ENCODE data around the gene STK39. TPM values are rescaled to one million over a fixed set of nuclear protein-coding genes. Genes with fewer than 3 reads are reported as not detected.
A peak's percentile ranks its signal among the peaks of the same experiment; 100 is the strongest.

The STK39 gene
- total RNA-seq, 2 experiments from 2014 or later = 7.9 to 9.5 TPM

DNA sequence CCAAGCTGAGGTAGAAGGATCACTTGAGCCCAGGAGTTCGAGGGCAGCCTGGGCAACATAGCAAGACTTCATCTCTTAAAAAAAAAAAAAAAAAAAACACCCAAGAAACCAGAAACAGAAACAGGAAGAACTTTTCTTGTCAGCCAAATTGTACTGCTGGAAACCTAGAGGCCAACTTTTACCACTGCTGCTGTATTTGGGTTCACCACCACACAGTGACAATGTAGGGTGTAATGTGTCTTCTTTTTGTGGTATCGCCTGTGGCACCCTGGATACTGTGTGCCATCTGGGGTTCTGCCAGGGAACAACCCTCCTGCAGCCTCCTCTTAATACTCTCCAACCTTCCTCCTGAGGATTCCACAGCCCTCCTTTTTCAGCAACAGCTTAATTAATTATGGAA, 72.6 kb downstream of the STK39 start:
- Histone ChIP-seq H3K27ac (ENCODE audit: low read depth in 1 of 2, low read length in 2 of 2) (no peak overlapping the region), H3K4me3 (ENCODE audit: low read length) (no peak overlapping the region), H3K27me3 (ENCODE audit: control insufficient read depth in 1 of 2, insufficient read depth in 2 of 2, low read length in 2 of 2) (no peaks in the 10 kb centered on the region), H3K9me3 (ENCODE audit: control insufficient read depth in 1 of 2, insufficient read depth in 1 of 2, low read length in 2 of 2) (no peaks in the 10 kb centered on the region), H3K36me3 (ENCODE audit: insufficient read depth, low read length) (no peaks in the 10 kb centered on the region), H3K4me1 (ENCODE audit: insufficient read depth, low read length) (peaks cover 9% of the 10 kb centered on the region)
- H3K27me3 Mint-ChIP-seq = no peaks in the 10 kb centered on the region
- peaks cover 50% of the 10 kb centered on the region for H3K4me1 Mint-ChIP-seq (ENCODE audit: low read depth)
- DNase-seq (peak in 4 of 14 experiments; percentile 10 to 65 (median 52)), ATAC-seq (ENCODE audit: poor library complexity) (peak; percentile 62)
- peak overlapping the region; percentile 6 for H3K27ac Mint-ChIP-seq
- H3K36me3 Mint-ChIP-seq (ENCODE audit: low read depth) = peaks cover 29% of the 10 kb centered on the region
- intact Hi-C loops (cut with DNase I, micrococcal nuclease) = no loop called here
- peak overlapping the region; percentile 30 for H3K4me3 Mint-ChIP-seq
- POLR2A ChIA-PET = interaction anchor here (0.7 kb wide), 1 partner anchor 585 kb away, joined by 4 read pairs; no protein-coding TSS in a partner anchor
- TF ChIP-seq, protein P1, sequence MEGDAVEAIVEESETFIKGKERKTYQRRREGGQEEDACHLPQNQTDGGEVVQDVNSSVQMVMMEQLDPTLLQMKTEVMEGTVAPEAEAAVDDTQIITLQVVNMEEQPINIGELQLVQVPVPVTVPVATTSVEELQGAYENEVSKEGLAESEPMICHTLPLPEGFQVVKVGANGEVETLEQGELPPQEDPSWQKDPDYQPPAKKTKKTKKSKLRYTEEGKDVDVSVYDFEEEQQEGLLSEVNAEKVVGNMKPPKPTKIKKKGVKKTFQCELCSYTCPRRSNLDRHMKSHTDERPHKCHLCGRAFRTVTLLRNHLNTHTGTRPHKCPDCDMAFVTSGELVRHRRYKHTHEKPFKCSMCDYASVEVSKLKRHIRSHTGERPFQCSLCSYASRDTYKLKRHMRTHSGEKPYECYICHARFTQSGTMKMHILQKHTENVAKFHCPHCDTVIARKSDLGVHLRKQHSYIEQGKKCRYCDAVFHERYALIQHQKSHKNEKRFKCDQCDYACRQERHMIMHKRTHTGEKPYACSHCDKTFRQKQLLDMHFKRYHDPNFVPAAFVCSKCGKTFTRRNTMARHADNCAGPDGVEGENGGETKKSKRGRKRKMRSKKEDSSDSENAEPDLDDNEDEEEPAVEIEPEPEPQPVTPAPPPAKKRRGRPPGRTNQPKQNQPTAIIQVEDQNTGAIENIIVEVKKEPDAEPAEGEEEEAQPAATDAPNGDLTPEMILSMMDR (IDR thresholded peaks at IDR 0.05) = no peak
- CTCF ChIA-PET = no interaction called here
- H3K9me3 Mint-ChIP-seq = no peaks in the 10 kb centered on the region

DNA sequence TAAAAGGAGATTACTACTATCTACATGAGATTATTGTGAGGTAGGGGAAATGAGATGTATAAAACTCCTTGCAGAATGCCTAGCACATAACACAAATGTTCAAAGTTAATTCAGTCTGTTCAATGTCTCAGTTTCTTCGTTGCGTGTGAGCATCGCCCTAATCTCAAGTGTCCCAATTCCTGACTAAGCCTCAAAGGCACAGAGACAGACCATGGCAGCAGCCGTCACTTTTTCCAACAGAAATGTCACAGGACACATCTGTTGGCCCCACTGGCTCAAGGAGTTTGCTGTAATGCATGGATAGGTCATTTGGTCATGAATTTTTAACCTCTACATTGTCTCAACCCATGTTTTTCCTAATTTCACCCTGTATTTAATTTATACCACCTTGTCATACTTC, 75.3 kb downstream of the STK39 start:
- Histone ChIP-seq H3K36me3 (ENCODE audit: insufficient read depth, low read length) (no peaks in the 10 kb centered on the region), H3K4me1 (ENCODE audit: insufficient read depth, low read length) (peaks cover 6% of the 10 kb centered on the region), H3K27me3 (ENCODE audit: control insufficient read depth in 1 of 2, insufficient read depth in 2 of 2, low read length in 2 of 2) (no peaks in the 10 kb centered on the region), H3K9me3 (ENCODE audit: control insufficient read depth in 1 of 2, insufficient read depth in 1 of 2, low read length in 2 of 2) (no peaks in the 10 kb centered on the region), H3K4me3 (ENCODE audit: low read length) (no peak overlapping the region), H3K27ac (ENCODE audit: low read depth in 1 of 2, low read length in 2 of 2) (no peak overlapping the region)
- ChIA-PET CTCF (no interaction called here), POLR2A (interaction anchor here (0.7 to 1.4 kb wide), 2 partner anchors 23 to 75 kb away, joined by 3 read pairs; partner anchors contain the start of gene STK39)
- no peaks in the 10 kb centered on the region for H3K27me3 Mint-ChIP-seq
- H3K9me3 Mint-ChIP-seq = no peaks in the 10 kb centered on the region
- ATAC-seq (ENCODE audit: poor library complexity) (no peak), DNase-seq (no peak)
- H3K4me3 Mint-ChIP-seq = no peak overlapping the region
- H3K27ac Mint-ChIP-seq = no peak overlapping the region
- H3K36me3 Mint-ChIP-seq (ENCODE audit: low read depth) = peaks cover 29% of the 10 kb centered on the region
- H3K4me1 Mint-ChIP-seq (ENCODE audit: low read depth) = peaks cover 44% of the 10 kb centered on the region
- intact Hi-C loops (cut with DNase I, micrococcal nuclease) = no loop called here
- TF ChIP-seq, protein P1 (IDR thresholded peaks at IDR 0.05) = no peak

DNA sequence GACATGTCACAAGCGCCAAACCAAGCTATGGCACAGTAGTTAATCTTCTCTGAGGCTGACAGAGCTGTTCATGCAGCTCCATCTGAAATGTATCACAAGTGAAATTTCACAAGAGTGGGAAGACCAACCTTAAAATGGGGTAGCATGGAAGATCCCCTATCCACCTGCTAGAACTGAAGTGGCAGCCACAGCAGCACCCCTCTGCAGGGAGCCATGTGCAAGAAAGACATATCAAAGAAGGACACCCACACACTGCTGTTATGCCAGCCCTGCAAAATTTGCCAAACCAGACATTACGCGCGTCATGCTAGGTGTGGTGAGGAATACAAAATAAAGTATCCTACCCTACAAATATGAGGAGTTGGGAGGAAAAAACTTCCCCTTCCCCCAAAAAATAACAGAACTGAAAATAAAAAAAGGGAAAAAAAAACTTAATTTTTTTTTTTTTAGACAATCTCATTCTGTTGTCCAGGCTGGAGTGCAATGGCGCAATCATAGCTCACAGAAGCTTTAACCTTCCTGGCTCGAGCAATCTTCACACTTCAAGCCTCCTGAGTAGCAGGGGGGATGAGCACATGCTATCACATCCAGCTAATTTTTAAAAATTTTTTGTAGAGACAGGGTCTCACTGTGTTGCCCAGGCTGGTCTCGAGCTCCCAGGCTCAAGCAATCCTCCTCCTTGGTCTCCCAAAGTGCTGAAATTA, 76.2 kb downstream of the STK39 start:
- ATAC-seq (ENCODE audit: poor library complexity) (no peak), DNase-seq (no peak)
- Mint-ChIP-seq H3K27ac (no peak overlapping the region), H3K4me1 (ENCODE audit: low read depth) (peaks cover 44% of the 10 kb centered on the region), H3K36me3 (ENCODE audit: low read depth) (peaks cover 37% of the 10 kb centered on the region), H3K27me3 (no peaks in the 10 kb centered on the region), H3K4me3 (no peak overlapping the region), H3K9me3 (no peaks in the 10 kb centered on the region)
- intact Hi-C loops (cut with DNase I, micrococcal nuclease) = no loop called here
- Histone ChIP-seq H3K27ac (ENCODE audit: low read depth in 1 of 2, low read length in 2 of 2) (no peak overlapping the region), H3K27me3 (ENCODE audit: control insufficient read depth in 1 of 2, insufficient read depth in 2 of 2, low read length in 2 of 2) (no peaks in the 10 kb centered on the region), H3K36me3 (ENCODE audit: insufficient read depth, low read length) (peaks cover 6% of the 10 kb centered on the region), H3K9me3 (ENCODE audit: control insufficient read depth in 1 of 2, insufficient read depth in 1 of 2, low read length in 2 of 2) (no peaks in the 10 kb centered on the region), H3K4me1 (ENCODE audit: insufficient read depth, low read length) (peaks cover 6% of the 10 kb centered on the region), H3K4me3 (ENCODE audit: low read length) (no peak overlapping the region)
- CTCF ChIA-PET = no interaction called here
- TF ChIP-seq, protein P1 (IDR thresholded peaks at IDR 0.05) = no peak
- POLR2A ChIA-PET = interaction anchor here (0.6 to 1.4 kb wide), 3 partner anchors 24 to 532 kb away, joined by 3 to 4 read pairs (median 3); partner anchors contain the start of gene STK39
